Thyroid gland (tissue), 4 donors: ENCODE measurements around the gene TMEM11. TPM values are rescaled to one million over a fixed set of nuclear protein-coding genes. Genes with fewer than 3 reads are reported as not detected.

Source experiments
- DNase-seq, 2 donors: peaks; one replicate each; pipeline ENCODE4 v3.0.0-alpha.2; 2019
- H3K27ac ChIP-seq, 3 donors: fragments of 200-600 bp; sonication (generic); 1 replicate in 2 of 3; 2 replicates in 1 of 3; pipeline ENCODE4 v1.5.1; 2016 to 2019; ENCODE audit warnings: mild to moderate bottlenecking in 1 of 3, moderate library complexity in 1 of 3
- H3K27me3 ChIP-seq: fragments of 200-600 bp; sonication (generic); one replicate; pipeline ENCODE4 v1.5.1; 2019
- H3K36me3 ChIP-seq, 2 donors: fragments of 200-600 bp; sonication (generic); one replicate each; pipeline ENCODE4 v1.5.1; 2016 to 2019
- H3K4me1 ChIP-seq, 2 donors: fragments of 200-600 bp; sonication (generic); one replicate each; pipeline ENCODE4 v1.5.1; 2017 to 2019
- H3K4me3 ChIP-seq, 3 donors: fragments of 200-600 bp; sonication (generic); replicated peaks in 1 of 3; 1 replicate in 2 of 3; 2 replicates in 1 of 3; pipeline ENCODE4 v1.5.1; 2016; ENCODE audit warnings: mild to moderate bottlenecking in 1 of 3
- H3K9me3 ChIP-seq: fragments of 200-600 bp; sonication (generic); one replicate; pipeline ENCODE4 v1.5.1; 2017
- POLR2A ChIP-seq, 2 donors: fragments of 450-650 bp; IDR thresholded peaks; one replicate each; pipeline ENCODE4 v1.6.1; 2017; ENCODE audit warnings: antibody characterized with exemption in 2 of 2, mild to moderate bottlenecking in 2 of 2, moderate library complexity in 1 of 2
- WGBS, 2 donors: methylation state at CpG; one replicate each; pipeline ENCODE4 v1.1.5; 2017; 5-methylcytosine and 5-hydroxymethylcytosine counted together
- intact Hi-C: fragments of 100-400 bp; cut with DNase I; formaldehyde crosslinking; loops from one replicate; pipeline ENCODE4 v1.15.1; 2023
- total RNA-seq, 4 donors: library from RNA; depleted of rRNA; stranded (reverse); fragments of >200 nt; gene quantifications; one replicate each; pipeline ENCODE4 v1.2.3, GENCODE V29; 2016
- TF ChIP-seq, protein P1 (sequence below), 6 experiments: fragments of 200-600 bp in 3 of 6; fragments of 450-650 bp in 3 of 6; sonication (generic) in 3 of 6; IDR thresholded peaks; one replicate each; pipeline ENCODE4 v1.5.1; 2016 to 2019; ENCODE audit warnings: antibody characterized with exemption in 6 of 6, mild to moderate bottlenecking in 2 of 6, inconsistent platforms in 1 of 6, moderate library complexity in 1 of 6

TMEM11 gene
- total RNA-seq, 4 donors from 2014 or later, result 20.7 to 35.7 (median 24.7) TPM

DNA sequence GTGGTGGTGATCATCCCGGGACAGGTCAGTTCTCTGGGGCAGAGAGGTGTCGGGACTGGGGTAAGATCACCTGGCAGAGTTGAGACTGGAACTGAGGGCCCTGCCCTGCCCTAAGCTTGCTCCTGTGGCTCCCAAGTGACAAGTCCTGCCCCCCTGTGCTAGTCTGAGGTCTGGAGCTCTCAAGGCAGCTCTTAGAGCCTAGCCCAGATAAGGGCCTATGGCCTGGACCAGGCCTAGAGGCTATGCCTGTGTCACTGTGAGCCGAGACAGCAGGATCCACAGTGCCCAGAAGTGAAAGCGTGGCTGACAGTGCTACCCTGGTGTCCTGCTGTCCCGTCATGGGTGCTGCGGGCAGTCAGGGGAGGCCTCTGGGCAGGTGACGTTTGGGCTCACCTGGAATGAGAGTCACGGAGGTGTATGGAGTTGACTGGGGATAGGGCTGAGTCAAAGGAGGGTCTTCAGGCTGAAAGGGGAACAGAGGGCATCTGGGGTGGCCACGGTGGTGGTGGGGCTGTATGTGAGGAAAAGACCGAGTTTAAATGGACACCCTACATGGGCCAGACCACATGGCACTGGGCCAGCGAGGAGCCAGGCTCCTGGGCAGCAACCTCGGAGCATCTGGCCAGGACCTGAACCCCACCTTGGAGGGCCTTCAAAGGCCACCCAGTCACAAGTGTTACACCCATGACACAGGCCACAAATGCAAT, 33.7 kb upstream of the TMEM11 start:
- H3K9me3 ChIP-seq, result no peaks in the 10 kb centered on the region
- 90% methylated on average over 10 to 11 of the region's 12 CpGs for WGBS, 2 donors
- intact Hi-C loops, result no loop called here
- H3K36me3 ChIP-seq, result no peaks in the 10 kb centered on the region
- TF ChIP-seq, protein P1, sequence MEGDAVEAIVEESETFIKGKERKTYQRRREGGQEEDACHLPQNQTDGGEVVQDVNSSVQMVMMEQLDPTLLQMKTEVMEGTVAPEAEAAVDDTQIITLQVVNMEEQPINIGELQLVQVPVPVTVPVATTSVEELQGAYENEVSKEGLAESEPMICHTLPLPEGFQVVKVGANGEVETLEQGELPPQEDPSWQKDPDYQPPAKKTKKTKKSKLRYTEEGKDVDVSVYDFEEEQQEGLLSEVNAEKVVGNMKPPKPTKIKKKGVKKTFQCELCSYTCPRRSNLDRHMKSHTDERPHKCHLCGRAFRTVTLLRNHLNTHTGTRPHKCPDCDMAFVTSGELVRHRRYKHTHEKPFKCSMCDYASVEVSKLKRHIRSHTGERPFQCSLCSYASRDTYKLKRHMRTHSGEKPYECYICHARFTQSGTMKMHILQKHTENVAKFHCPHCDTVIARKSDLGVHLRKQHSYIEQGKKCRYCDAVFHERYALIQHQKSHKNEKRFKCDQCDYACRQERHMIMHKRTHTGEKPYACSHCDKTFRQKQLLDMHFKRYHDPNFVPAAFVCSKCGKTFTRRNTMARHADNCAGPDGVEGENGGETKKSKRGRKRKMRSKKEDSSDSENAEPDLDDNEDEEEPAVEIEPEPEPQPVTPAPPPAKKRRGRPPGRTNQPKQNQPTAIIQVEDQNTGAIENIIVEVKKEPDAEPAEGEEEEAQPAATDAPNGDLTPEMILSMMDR (IDR thresholded peaks at IDR 0.05), result no peak
- TF ChIP-seq POLR2A (IDR thresholded peaks at IDR 0.05), result no peak
- no peak overlapping the region for H3K27ac ChIP-seq
- H3K4me3 ChIP-seq, result no peak overlapping the region
- H3K4me1 ChIP-seq, result peaks cover 31 to 48% of the 10 kb centered on the region in 2 donors
- no peaks in the 10 kb centered on the region for H3K27me3 ChIP-seq
- no peak for DNase-seq

DNA sequence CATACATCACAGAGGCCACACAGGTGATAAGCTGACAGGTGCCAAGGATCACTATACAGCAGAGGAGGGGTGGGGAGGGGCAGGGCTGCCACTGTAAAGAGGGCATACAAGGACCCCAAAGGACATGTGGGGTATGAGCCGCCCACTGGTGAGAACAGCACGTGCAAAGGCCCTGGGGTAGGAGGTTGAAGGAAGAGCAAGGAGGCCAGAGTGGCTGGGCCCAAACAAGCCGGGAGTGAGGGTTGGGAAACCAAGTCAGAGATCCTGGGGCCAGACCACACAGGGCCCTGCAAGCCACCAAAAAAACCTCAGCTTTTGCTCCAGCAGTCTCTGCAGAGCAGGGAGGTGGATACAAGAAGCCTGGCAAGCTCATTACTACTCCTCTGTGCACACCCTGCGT, 32.7 kb upstream of the TMEM11 start:
- intact Hi-C loops, result no loop called here
- TF ChIP-seq POLR2A (IDR thresholded peaks at IDR 0.05), result no peak
- TF ChIP-seq, protein P1 (IDR thresholded peaks at IDR 0.05), result no peak
- no peaks in the 10 kb centered on the region for H3K9me3 ChIP-seq
- H3K4me1 ChIP-seq, result peaks cover 28 to 52% of the 10 kb centered on the region in 2 donors
- no peak overlapping the region for H3K4me3 ChIP-seq
- no peak overlapping the region for H3K27ac ChIP-seq
- H3K27me3 ChIP-seq, result no peaks in the 10 kb centered on the region
- 97% methylated on average over 4 of the region's 4 CpGs for WGBS, 2 donors
- H3K36me3 ChIP-seq, result no peaks in the 10 kb centered on the region
- no peak for DNase-seq

DNA sequence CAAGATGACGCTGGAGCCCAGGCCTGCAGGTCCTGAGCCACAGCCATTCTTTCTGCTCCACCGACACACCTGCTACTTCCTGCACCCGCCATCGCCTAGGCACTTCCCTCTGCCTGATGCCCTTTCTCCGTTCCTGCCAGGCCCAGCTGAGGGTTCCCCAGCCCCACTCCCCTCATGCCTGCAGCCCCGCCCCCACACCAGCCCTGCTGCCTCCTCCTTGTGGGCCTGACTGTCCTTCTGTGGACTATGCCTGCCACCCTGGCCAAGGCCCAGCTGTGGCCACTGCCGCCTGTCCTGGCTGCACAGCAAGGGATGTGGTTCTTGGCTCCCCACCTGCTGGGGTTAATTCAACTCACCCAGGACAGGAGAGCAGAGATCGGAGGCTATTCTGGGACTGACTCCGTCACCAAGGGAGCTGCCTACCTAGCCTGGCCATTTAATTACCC, 31.7 kb upstream of the TMEM11 start:
- H3K9me3 ChIP-seq, result no peaks in the 10 kb centered on the region
- H3K27ac ChIP-seq, result no peak overlapping the region
- H3K27me3 ChIP-seq, result no peaks in the 10 kb centered on the region
- H3K4me3 ChIP-seq, result no peak overlapping the region
- TF ChIP-seq, protein P1 (IDR thresholded peaks at IDR 0.05), result no peak
- no peak for TF ChIP-seq POLR2A (IDR thresholded peaks at IDR 0.05)
- no peak for DNase-seq
- 88 to 90% methylated on average over 8 to 9 of the region's 9 CpGs for WGBS, 2 donors
- intact Hi-C loops, result no loop called here
- H3K36me3 ChIP-seq, result no peaks in the 10 kb centered on the region
- peaks cover 20 to 52% of the 10 kb centered on the region in 2 donors for H3K4me1 ChIP-seq

DNA sequence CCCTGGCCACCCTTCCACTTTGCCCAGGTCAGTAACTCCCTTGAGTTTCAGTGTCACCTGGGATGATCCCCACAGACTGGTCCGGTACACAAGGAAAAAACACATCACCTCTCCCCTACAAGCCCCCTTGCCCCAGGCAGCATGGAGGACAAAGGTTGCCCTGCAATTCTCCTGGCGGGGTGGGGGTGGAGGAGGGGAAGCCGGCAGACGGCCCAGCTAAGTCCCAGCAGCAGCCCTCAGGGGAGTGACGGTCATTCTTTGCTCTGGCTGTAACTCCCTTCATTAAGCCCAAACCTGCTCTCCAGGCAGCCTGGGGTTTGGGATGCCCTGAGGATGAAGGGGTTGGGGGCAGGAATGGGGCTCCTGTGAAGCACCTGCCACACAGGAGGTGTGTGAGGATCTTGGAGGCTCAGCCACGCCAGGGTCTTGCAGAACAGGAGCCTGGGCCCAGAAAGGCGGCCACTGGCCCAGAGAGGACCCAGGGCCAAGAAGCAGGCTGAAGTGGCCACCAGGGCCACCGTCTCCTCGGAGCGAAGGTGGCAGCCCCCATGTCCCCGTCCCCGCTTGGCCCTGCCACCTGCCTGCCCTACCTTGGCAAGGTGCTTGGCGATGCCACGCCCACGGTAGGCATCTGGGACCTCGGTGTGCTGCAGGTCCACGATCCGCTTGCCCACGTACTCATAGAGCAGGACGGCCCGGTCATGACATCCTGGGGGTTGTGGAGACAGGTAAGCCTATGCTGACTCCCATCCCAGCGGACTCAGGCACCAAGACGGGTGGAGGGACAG, 29.7 kb upstream of the TMEM11 start:
- no peak overlapping the region for H3K4me3 ChIP-seq
- intact Hi-C loops, result no loop called here
- H3K9me3 ChIP-seq, result no peaks in the 10 kb centered on the region
- 80 to 84% methylated on average over 9 of the region's 23 CpGs for WGBS, 2 donors
- no peak for DNase-seq
- H3K4me1 ChIP-seq, result peaks cover 20 to 57% of the 10 kb centered on the region in 2 donors
- H3K36me3 ChIP-seq, result no peaks in the 10 kb centered on the region
- TF ChIP-seq, protein P1 (IDR thresholded peaks at IDR 0.05), result no peak
- no peak for TF ChIP-seq POLR2A (IDR thresholded peaks at IDR 0.05)
- H3K27ac ChIP-seq, result peak overlapping the region in 2 of 3 donors; percentile 27 to 53
- H3K27me3 ChIP-seq, result no peaks in the 10 kb centered on the region
